ENCODE measurements around the gene TSHZ2.

- TF ChIP-seq POLR2A (IDR thresholded peaks at IDR 0.05) (no peak), CTCF (IDR thresholded peaks at IDR 0.05) (no peak)
These were observed 24.5 kb downstream of the TSHZ2 start for GRCh38 chr20:52996658-52997057.

Measured in vagina (tissue), 2 donors.